NCI-H2171 (cell line): ENCODE results near the gene NRP2.

ENCODE experiments used
- DNase-seq: peaks from one replicate; lab custom pipeline; 2025; lab: John Stamatoyannopoulos, UW

The NRP2 gene

GRCh38 chr2:205687641-205687956, 5.3 kb downstream of the NRP2 start:
- DNase-seq, result no peak

GRCh38 chr2:205688417-205689200, 6.3 kb downstream of the NRP2 start:
- DNase-seq, result no peak

- DNase-seq, result no peak
Observed at GRCh38 chr2:205689820-205690219, 7.5 kb downstream of the NRP2 start.

GRCh38 chr2:205692104-205692503, 9.8 kb downstream of the NRP2 start:
- no peak for DNase-seq

- no peak for DNase-seq
Observed at GRCh38 chr2:205694256-205694655, 12.0 kb downstream of the NRP2 start.

GRCh38 chr2:205695460-205695991, 13.2 kb downstream of the NRP2 start:
- DNase-seq, result no peak

GRCh38 chr2:205696331-205696926, 14.1 kb downstream of the NRP2 start:
- no peak for DNase-seq

- DNase-seq, result no peak
Observed at GRCh38 chr2:205696927-205697441, 14.7 kb downstream of the NRP2 start.

GRCh38 chr2:205698286-205699268, 16.3 kb downstream of the NRP2 start:
- DNase-seq, result no peak

GRCh38 chr2:205699515-205700289, 17.4 kb downstream of the NRP2 start:
- DNase-seq, result no peak

- no peak for DNase-seq
Observed at GRCh38 chr2:205700331-205701132, 18.2 kb downstream of the NRP2 start.

- DNase-seq, result no peak
Observed at GRCh38 chr2:205701509-205701908, 19.2 kb downstream of the NRP2 start.

GRCh38 chr2:205702576-205702975, 20.3 kb downstream of the NRP2 start:
- DNase-seq, result no peak

- no peak for DNase-seq
Observed at GRCh38 chr2:205703471-205704126, 21.3 kb downstream of the NRP2 start.

- no peak for DNase-seq
Observed at GRCh38 chr2:205704127-205704741, 21.9 kb downstream of the NRP2 start.

GRCh38 chr2:205705511-205706349, 23.4 kb downstream of the NRP2 start:
- no peak for DNase-seq

- DNase-seq, result no peak
Observed at GRCh38 chr2:205706769-205707381, 24.6 kb downstream of the NRP2 start.

GRCh38 chr2:205708231-205708631, 25.9 kb downstream of the NRP2 start:
- no peak for DNase-seq
